GM12878 (cell line): ENCODE results near the gene ENGASE. TPM values are rescaled to one million over a fixed set of nuclear protein-coding genes. Genes with fewer than 3 reads are reported as not detected.

Experiments
- ATAC-seq: fragments of 200-7000 bp; cut with Tn5 transposase; 3 replicates; pipeline ENCODE4 v1.9.1; 2020; ENCODE audit warnings: mild to moderate bottlenecking, moderate library complexity
- BruUV-seq: library from RNA; stranded (reverse); fragments of 400-500 nt; replicated peaks from 2 replicates; lab custom pipeline; 2021; lab: Mats Ljungman, UMichigan
- CTCF ChIA-PET: fragments of 300-600 bp; sonication (Branson Sonifier 250); formaldehyde crosslinking; extraction: SDS; loops from one replicate; lab custom pipeline; 2021; ENCODE audit warnings: inconsistent platforms; lab: Yijun Ruan, JAX
- POLR2A ChIA-PET: fragments of 350-600 bp; formaldehyde crosslinking; extraction: SDS; loops from one replicate; lab custom pipeline; 2021; ENCODE audit warnings: inconsistent platforms; lab: Charles Lee
- RAD21 ChIA-PET: fragments of 300-600 bp; sonication (Branson Sonifier 250); formaldehyde crosslinking; loops from one replicate; lab custom pipeline; 2023; ENCODE audit warnings: antibody characterized with exemption; ENCODE audit not compliant: unreplicated experiment; lab: Charles Lee
- SMC1A ChIA-PET: fragments of 300-600 bp; sonication (Branson Sonifier 250); formaldehyde crosslinking; loops from one replicate; lab custom pipeline; 2023; ENCODE audit not compliant: unreplicated experiment, uncharacterized antibody; lab: Charles Lee
- DNase-seq: peaks from one replicate; pipeline ENCODE4 v3.0.0-alpha.2; 2011; ENCODE audit warnings: low read depth, low spot score
- FAIRE-seq: peaks from 3 replicates; lab custom pipeline; 2011; peaks lifted over from hg19 to GRCh38; lab: Jason Lieb, UNC
- H2AFZ ChIP-seq: 2 replicates; pipeline ENCODE4 v1.6.0; 2011; ENCODE audit warnings: low read depth, low read length, control low read depth; ENCODE audit not compliant: control insufficient read depth
- H3K27ac ChIP-seq: 2 replicates; pipeline ENCODE4 v1.5.1; 2011; ENCODE audit warnings: control low read depth; ENCODE audit not compliant: control insufficient read depth, insufficient read depth
- H3K27me3 ChIP-seq, 2 experiments: replicated peaks in 1 of 2; 2 replicates each; pipeline versions ENCODE4 v1.6.0 to v1.6.1; 2011; ENCODE audit warnings: low read length in 1 of 2; ENCODE audit not compliant: control insufficient read depth in 2 of 2, insufficient read depth in 2 of 2
- H3K36me3 ChIP-seq, 2 experiments: 2 replicates each; pipeline ENCODE4 v1.5.1; 2011; ENCODE audit warnings: low read length in 1 of 2; ENCODE audit not compliant: control insufficient read depth in 2 of 2, insufficient read depth in 2 of 2
- H3K4me1 ChIP-seq: 2 replicates; pipeline ENCODE4 v1.6.1; 2011; ENCODE audit warnings: mild to moderate bottlenecking, low read length, moderate library complexity, mixed read lengths; ENCODE audit not compliant: control insufficient read depth, insufficient read depth
- H3K4me2 ChIP-seq: 2 replicates; pipeline ENCODE4 v1.6.0; 2011; ENCODE audit warnings: control low read depth; ENCODE audit not compliant: control insufficient read depth, insufficient read depth
- H3K4me3 ChIP-seq: fragments of 200-600 bp; sonication (generic); 2 replicates; pipeline ENCODE4 v1.5.1; 2016
- H3K79me2 ChIP-seq: 2 replicates; pipeline ENCODE4 v1.6.0; 2011; ENCODE audit warnings: low read length; ENCODE audit not compliant: control insufficient read depth, insufficient read depth
- H3K9ac ChIP-seq: 2 replicates; pipeline ENCODE4 v1.8.0; 2011; ENCODE audit warnings: low read length, control low read depth, mixed read lengths; ENCODE audit not compliant: control insufficient read depth, insufficient read depth
- H3K9me3 ChIP-seq: replicated peaks from 3 replicates; pipeline ENCODE4 v1.5.1; 2011; ENCODE audit warnings: mild to moderate bottlenecking, low read length; ENCODE audit not compliant: control insufficient read depth, insufficient read depth
- H4K20me1 ChIP-seq: 2 replicates; pipeline ENCODE4 v1.6.0; 2011; ENCODE audit not compliant: control insufficient read depth, insufficient read depth
- BCLAF1 ChIP-seq: fragments of 450-650 bp; IDR thresholded peaks from 2 replicates; pipeline ENCODE4 v1.6.1; 2017; ENCODE audit warnings: antibody characterized with exemption, mild to moderate bottlenecking, moderate library complexity
- CBFB ChIP-seq: IDR thresholded peaks from 2 replicates; pipeline ENCODE4 v1.6.1; 2016; ENCODE audit warnings: antibody characterized with exemption, low read depth
- CREB1 ChIP-seq: IDR thresholded peaks from 2 replicates; pipeline ENCODE4 v1.6.1; 2012; ENCODE audit warnings: low read depth, mild to moderate bottlenecking, inconsistent platforms
- MXI1 ChIP-seq: fragments of 150-350 bp; IDR thresholded peaks from 2 replicates; pipeline ENCODE4 v1.6.1; 2011; ENCODE audit warnings: low read depth, mild to moderate bottlenecking, inconsistent platforms, low read length, improper control_type of control experiment
- NR2C2 ChIP-seq: IDR thresholded peaks from 2 replicates; pipeline ENCODE4 v1.6.1; 2011; ENCODE audit warnings: borderline replicate concordance, low read depth; ENCODE audit not compliant: control insufficient read depth, insufficient read length
- POLR2A ChIP-seq: IDR thresholded peaks from 2 replicates; pipeline ENCODE4 v1.6.1; 2011; ENCODE audit warnings: low read depth, mild to moderate bottlenecking, low read length
- RELA ChIP-seq: fragments of 450-650 bp; IDR thresholded peaks from 2 replicates; pipeline ENCODE4 v1.8.0; 2014; ENCODE audit warnings: borderline replicate concordance; ENCODE audit not compliant: partially characterized antibody
- ZNF622 ChIP-seq: fragments of 450-650 bp; IDR thresholded peaks from 2 replicates; pipeline ENCODE4 v1.6.1; 2017; ENCODE audit warnings: mild to moderate bottlenecking, inconsistent platforms
- WGBS: methylation state at CpG from one replicate; pipeline ENCODE4 v1.1.6; 2016; ENCODE audit warnings: low lambda C conversion rate; ENCODE audit not compliant: insufficient replicate concordance, insufficient coverage; ENCODE audit errors: missing lambda C conversion rate; 5-methylcytosine and 5-hydroxymethylcytosine counted together
- in situ Hi-C: fragments of 300-500 bp; cut with MboI; formaldehyde crosslinking; loops from 9 replicates; pipeline ENCODE4 v1.14.3; 2018; ENCODE audit warnings: mixed read lengths
- intact Hi-C: fragments of 100-400 bp; cut with micrococcal nuclease; formaldehyde crosslinking; loops from one replicate; pipeline ENCODE4 v1.14.2; 2022; ENCODE audit not compliant: unreplicated experiment
- polyA plus RNA-seq, 11 experiments: library from polyadenylated mRNA; depleted of rRNA in 4 of 11; unstranded in 6 of 11; stranded (reverse) in 5 of 11; fragments of >200 nt; fragmentation: Nextera tagmentation in 4 of 11; fragmentation: Illumina TruSeq in 1 of 11; extraction: Ambion mirVana in 4 of 11; extraction: Trizol in 1 of 11; gene quantifications; 1 replicate in 1 of 11; 2 replicates in 10 of 11; pipeline versions ENCODE4 v1.2.1 to v1.2.3, GENCODE V29; 2011 to 2016; ENCODE audit warnings: inconsistent platforms in 2 of 11, missing spikeins in 2 of 11, low read depth in 1 of 11
- total RNA-seq, 4 experiments: library from RNA; depleted of rRNA in 3 of 4; stranded (reverse); fragments of >200 nt in 3 of 4; fragmentation: Illumina TruSeq in 1 of 4; extraction: Trizol in 1 of 4; gene quantifications; 2 replicates each; pipeline versions ENCODE4 v1.2.1 to v1.2.3, GENCODE V29; 2013 to 2021
- TF ChIP-seq, protein P1 (sequence below): fragments of 450-650 bp; conservative IDR thresholded peaks from 2 replicates; pipeline ENCODE4 v1.6.1; 2017; ENCODE audit warnings: mild to moderate bottlenecking, moderate library complexity
- TF ChIP-seq, protein P2 (sequence below): fragments of 450-650 bp; IDR thresholded peaks from 2 replicates; pipeline ENCODE4 v1.6.1; 2018; ENCODE audit warnings: borderline replicate concordance, mild to moderate bottlenecking; ENCODE audit not compliant: partially characterized antibody
- TF ChIP-seq, protein P3 (sequence below): fragments of 450-650 bp; formaldehyde crosslinking; IDR thresholded peaks from 2 replicates; pipeline ENCODE4 v1.4.0; 2020; ENCODE audit warnings: mild to moderate bottlenecking, moderate library complexity

The ENGASE gene
- total and polyA plus RNA-seq, 10 of the 15 experiments (the other 5 are each of a cell fraction or from before 2014, with no cell fraction given): 0.18 to 28.9 (median 10.5) TPM

DNA sequence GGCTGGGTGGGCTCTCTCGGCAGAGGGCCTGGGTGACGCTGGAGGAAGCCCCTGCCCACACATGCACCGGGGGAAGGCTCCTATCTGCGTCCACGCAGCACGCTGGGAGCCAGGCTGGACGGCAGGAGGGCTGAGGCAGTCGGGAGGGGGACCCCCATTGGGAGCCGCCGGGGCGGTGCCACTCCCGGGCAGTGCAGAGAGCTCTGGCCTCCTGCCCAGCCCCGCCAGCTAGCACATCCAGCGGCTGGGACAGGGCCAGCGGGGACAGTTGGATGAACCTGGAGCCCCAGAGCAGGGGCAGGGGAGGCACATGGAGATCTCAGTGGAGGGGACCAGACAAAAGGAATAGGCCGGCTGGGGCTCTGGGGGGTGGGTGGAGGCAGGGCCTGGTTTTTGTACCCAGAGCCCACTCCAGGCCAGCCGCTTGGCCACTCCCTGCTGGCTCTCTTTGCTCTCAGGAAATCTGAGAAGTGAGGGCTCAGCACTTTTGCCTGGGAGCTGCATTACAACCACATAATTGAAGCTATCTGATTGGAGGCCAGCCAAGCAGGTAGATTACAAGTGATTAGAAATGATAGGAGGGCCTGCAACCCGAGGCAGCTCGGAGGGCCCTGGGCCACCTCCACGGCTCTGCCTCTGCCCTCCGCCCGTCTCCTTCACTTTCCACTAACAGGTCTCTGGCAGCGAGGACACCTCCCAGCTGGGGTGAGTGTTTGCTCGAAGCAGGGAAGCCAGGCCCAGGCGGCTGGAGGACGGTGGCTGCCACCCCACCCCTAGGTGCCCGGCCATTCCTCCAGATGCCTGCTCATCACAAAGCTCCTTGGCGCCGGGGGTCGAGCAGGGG is 40.1 kb downstream of the ENGASE start:
- RAD21 ChIA-PET: no interaction called here
- CTCF ChIA-PET: no interaction called here
- H3K79me2 ChIP-seq: no peaks in the 10 kb centered on the region
- WGBS: 39% methylated on average over 30 of the region's 30 CpGs
- H3K36me3 ChIP-seq: no peaks in the 10 kb centered on the region
- FAIRE-seq (no peak), DNase-seq (no peak), ATAC-seq (no peak)
- SMC1A ChIA-PET: no interaction called here
- no peak overlapping the region for H3K27ac ChIP-seq
- POLR2A ChIA-PET: no interaction called here
- H3K27me3 ChIP-seq: peaks cover 0 to 3% of the 10 kb centered on the region in 2 experiments; a peak in 2 of 4 replicates
- no peaks in the 10 kb centered on the region for H4K20me1 ChIP-seq
- no peak for TF ChIP-seq RELA
- no peak for TF ChIP-seq CREB1
- TF ChIP-seq, protein P1, sequence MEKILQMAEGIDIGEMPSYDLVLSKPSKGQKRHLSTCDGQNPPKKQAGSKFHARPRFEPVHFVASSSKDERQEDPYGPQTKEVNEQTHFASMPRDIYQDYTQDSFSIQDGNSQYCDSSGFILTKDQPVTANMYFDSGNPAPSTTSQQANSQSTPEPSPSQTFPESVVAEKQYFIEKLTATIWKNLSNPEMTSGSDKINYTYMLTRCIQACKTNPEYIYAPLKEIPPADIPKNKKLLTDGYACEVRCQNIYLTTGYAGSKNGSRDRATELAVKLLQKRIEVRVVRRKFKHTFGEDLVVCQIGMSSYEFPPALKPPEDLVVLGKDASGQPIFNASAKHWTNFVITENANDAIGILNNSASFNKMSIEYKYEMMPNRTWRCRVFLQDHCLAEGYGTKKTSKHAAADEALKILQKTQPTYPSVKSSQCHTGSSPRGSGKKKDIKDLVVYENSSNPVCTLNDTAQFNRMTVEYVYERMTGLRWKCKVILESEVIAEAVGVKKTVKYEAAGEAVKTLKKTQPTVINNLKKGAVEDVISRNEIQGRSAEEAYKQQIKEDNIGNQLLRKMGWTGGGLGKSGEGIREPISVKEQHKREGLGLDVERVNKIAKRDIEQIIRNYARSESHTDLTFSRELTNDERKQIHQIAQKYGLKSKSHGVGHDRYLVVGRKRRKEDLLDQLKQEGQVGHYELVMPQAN: no peak
- TF ChIP-seq, protein P2, sequence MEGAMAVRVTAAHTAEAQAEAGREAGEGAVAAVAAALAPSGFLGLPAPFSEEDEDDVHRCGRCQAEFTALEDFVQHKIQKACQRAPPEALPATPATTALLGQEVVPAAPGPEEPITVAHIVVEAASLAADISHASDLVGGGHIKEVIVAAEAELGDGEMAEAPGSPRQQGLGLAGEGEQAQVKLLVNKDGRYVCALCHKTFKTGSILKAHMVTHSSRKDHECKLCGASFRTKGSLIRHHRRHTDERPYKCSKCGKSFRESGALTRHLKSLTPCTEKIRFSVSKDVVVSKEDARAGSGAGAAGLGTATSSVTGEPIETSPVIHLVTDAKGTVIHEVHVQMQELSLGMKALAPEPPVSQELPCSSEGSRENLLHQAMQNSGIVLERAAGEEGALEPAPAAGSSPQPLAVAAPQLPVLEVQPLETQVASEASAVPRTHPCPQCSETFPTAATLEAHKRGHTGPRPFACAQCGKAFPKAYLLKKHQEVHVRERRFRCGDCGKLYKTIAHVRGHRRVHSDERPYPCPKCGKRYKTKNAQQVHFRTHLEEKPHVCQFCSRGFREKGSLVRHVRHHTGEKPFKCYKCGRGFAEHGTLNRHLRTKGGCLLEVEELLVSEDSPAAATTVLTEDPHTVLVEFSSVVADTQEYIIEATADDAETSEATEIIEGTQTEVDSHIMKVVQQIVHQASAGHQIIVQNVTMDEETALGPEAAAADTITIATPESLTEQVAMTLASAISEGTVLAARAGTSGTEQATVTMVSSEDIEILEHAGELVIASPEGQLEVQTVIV: no peak
- no peak for TF ChIP-seq ZNF622
- TF ChIP-seq MXI1: no peak
- TF ChIP-seq, protein P3, sequence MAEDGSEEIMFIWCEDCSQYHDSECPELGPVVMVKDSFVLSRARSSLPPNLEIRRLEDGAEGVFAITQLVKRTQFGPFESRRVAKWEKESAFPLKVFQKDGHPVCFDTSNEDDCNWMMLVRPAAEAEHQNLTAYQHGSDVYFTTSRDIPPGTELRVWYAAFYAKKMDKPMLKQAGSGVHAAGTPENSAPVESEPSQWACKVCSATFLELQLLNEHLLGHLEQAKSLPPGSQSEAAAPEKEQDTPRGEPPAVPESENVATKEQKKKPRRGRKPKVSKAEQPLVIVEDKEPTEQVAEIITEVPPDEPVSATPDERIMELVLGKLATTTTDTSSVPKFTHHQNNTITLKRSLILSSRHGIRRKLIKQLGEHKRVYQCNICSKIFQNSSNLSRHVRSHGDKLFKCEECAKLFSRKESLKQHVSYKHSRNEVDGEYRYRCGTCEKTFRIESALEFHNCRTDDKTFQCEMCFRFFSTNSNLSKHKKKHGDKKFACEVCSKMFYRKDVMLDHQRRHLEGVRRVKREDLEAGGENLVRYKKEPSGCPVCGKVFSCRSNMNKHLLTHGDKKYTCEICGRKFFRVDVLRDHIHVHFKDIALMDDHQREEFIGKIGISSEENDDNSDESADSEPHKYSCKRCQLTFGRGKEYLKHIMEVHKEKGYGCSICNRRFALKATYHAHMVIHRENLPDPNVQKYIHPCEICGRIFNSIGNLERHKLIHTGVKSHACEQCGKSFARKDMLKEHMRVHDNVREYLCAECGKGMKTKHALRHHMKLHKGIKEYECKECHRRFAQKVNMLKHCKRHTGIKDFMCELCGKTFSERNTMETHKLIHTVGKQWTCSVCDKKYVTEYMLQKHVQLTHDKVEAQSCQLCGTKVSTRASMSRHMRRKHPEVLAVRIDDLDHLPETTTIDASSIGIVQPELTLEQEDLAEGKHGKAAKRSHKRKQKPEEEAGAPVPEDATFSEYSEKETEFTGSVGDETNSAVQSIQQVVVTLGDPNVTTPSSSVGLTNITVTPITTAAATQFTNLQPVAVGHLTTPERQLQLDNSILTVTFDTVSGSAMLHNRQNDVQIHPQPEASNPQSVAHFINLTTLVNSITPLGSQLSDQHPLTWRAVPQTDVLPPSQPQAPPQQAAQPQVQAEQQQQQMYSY (CRISPR knock-in tag): no peak
- no peak for TF ChIP-seq CBFB
- no peak for TF ChIP-seq NR2C2
- no peak for TF ChIP-seq POLR2A
- TF ChIP-seq BCLAF1: no peak
- no peak overlapping the region for H3K4me3 ChIP-seq
- no peak overlapping the region for H3K4me2 ChIP-seq
- H3K4me1 ChIP-seq: no peaks in the 10 kb centered on the region
- BruUV-seq: no TSS peak
- H2AFZ ChIP-seq: no peak overlapping the region
- no peaks in the 10 kb centered on the region for H3K9me3 ChIP-seq
- in situ Hi-C loops (no loop called here), intact Hi-C loops (no loop called here)
- H3K9ac ChIP-seq: no peak overlapping the region
